Frontal cortex (tissue), 4 donors: ENCODE measurements around the gene TPCN2. TPM values are rescaled to one million over a fixed set of nuclear protein-coding genes. Genes with fewer than 3 reads are reported as not detected.

Experiments
- DNase-seq, 2 donors: peaks; one replicate each; pipeline ENCODE4 v3.0.0; 2012; ENCODE audit warnings: low spot score in 2 of 2
- FAIRE-seq: peaks from 2 replicates; lab custom pipeline; 2012; peaks lifted over from hg19 to GRCh38; lab: Jason Lieb, UNC
- total RNA-seq: library from RNA; depleted of rRNA; stranded (reverse); fragments of >200 nt; gene quantifications from one replicate; pipeline ENCODE4 v1.2.3, GENCODE V29; 2014
- donor health status: control.
- donor health status: control.
- donor health status: control.

Gene TPCN2
- total RNA-seq, 1 donor from 2014 or later = 6.1 TPM

GRCh38 chr11:69086152-69087132, 37.7 kb downstream of the TPCN2 start:
- DNase-seq = no peak
- no peak for FAIRE-seq

- no peak for FAIRE-seq
- no peak for DNase-seq
Measured at GRCh38 chr11:69087133-69087524, 38.4 kb downstream of the TPCN2 start.

- no peak for FAIRE-seq
- no peak for DNase-seq
Measured at GRCh38 chr11:69087811-69088210, 39.1 kb downstream of the TPCN2 start.

GRCh38 chr11:69088676-69089146, 40.0 kb downstream of the TPCN2 start:
- no peak for FAIRE-seq
- peak; percentile 76 to 92 for DNase-seq

- DNase-seq (no peak), FAIRE-seq (no peak)
Measured at GRCh38 chr11:69089258-69089657, 40.5 kb downstream of the TPCN2 start.

- FAIRE-seq = no peak
- DNase-seq = no peak
Measured at GRCh38 chr11:69091638-69092165, 43.0 kb downstream of the TPCN2 start.

- DNase-seq (no peak), FAIRE-seq (no peak)
Measured at GRCh38 chr11:69092263-69092662, 43.5 kb downstream of the TPCN2 start.

GRCh38 chr11:69093106-69093505, 44.4 kb downstream of the TPCN2 start:
- FAIRE-seq = no peak
- no peak for DNase-seq

- no peak for FAIRE-seq
- no peak for DNase-seq
Measured at GRCh38 chr11:69094111-69094914, 45.6 kb downstream of the TPCN2 start.

GRCh38 chr11:69094915-69095290, 46.2 kb downstream of the TPCN2 start:
- FAIRE-seq = no peak

GRCh38 chr11:69095300-69095699, 46.6 kb downstream of the TPCN2 start:
- DNase-seq (no peak), FAIRE-seq (no peak)

More at GRCh38 chr11:69094915-69095290, 46.2 kb downstream of the TPCN2 start:
- DNase-seq = no peak

- DNase-seq (no peak), FAIRE-seq (no peak)
Measured at GRCh38 chr11:69096473-69096872, 47.7 kb downstream of the TPCN2 start.

GRCh38 chr11:69097263-69097662, 48.5 kb downstream of the TPCN2 start:
- FAIRE-seq (no peak), DNase-seq (no peak)

- no peak for FAIRE-seq
Measured at GRCh38 chr11:69099180-69099579, 50.4 kb downstream of the TPCN2 start.

GRCh38 chr11:69100454-69101114, 51.9 kb downstream of the TPCN2 start:
- DNase-seq (no peak), FAIRE-seq (no peak)

More at GRCh38 chr11:69099180-69099579, 50.4 kb downstream of the TPCN2 start:
- no peak for DNase-seq

GRCh38 chr11:69101115-69101791, 52.5 kb downstream of the TPCN2 start:
- DNase-seq (peak; percentile 76 to 92), FAIRE-seq (no peak)

- FAIRE-seq (no peak), DNase-seq (no peak)
Measured at GRCh38 chr11:69101792-69102695, 53.3 kb downstream of the TPCN2 start.
